Iris pigment epithelial cell (primary cell): ENCODE measurements around the gene C11orf24.
"Not testable (repeated sequence)": the region's sequence is repeated elsewhere in the genome, so short reads cannot be mapped to it uniquely, and the experiment has no call there.

ENCODE experiments used
- DNase-seq: peaks from one replicate; pipeline ENCODE4 v3.0.0-alpha.2; 2011; ENCODE audit warnings: low read depth

Gene C11orf24

DNA sequence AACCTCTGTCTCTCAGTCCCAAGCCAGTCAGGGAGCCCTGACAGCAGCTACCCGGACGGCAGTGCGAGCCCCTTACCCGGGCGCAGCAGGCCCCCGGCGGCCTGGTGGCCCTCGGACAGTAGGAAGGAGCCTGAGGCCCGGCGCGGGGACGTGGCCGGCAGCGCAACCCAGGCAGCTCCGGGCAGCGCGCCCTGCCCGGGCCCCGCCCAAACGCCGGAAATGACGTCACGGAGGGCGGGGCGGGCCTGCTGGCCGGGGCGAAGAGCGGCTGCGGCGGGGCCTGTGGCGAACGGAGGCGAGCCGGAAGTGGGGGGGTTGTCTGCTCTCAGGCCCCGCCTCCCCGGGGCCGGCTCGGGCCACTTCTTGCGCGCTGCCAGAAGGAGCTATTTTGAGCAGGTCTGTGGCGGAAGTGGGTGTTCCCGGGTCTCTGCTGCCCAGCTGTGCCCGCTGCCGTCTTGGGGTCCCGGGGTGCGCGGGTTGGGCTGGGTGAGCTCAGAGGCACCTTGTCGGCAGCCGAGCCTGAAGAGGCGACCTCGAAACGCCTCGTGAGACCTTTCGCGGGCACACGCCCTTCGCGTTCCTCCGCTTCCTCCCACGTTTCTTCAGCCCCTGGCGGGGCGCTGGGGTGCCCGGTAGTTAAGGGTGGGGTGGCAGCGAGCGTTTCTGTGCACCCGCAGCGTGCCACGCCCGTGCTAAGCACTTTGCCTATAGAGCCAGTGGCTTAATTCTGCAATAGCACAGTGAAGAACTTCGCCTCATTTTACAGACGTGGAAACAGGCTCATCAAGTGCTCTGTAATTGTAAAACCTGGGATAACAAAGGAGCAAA lies at the start of gene C11orf24:
C11orf24 (minus strand) TSS at position 193 of the 828 bp plus-strand sequence. CDS start 8,206 bp downstream, outside the sequence.
- DNase-seq: peak; percentile 93

DNA sequence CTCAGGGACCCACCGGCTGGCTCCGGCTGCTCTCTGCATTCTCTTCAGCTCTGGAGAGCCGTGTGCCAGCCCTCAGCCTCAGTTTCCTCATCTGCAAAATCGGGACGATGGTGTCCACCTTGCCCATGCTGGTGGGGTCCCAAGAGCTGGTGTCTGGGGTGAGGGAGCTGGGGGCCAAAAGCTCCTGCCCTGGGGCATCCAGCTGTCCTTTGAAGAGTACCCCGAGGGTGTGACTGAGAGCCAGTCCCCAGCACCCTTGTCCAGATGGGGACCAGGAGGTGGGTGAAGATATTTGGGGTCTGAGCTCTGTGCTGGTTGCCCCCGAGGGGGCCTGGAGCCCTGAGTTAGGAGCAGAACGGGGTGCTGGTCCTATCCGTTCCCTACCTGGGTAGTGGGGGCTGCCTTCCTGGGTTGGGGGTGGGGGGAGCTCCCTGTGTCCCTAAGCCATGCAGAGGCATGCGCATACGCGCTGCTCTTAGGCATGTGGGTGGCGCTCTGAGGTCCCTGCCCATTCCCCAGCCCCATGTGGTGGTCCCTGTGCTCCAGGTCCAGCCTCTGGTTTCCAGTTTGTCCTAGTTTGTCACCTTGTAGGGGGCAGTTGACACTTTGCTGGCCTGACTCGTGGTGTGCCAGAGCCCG lies 45.5 kb upstream of the C11orf24 start:
- no peak for DNase-seq

DNA sequence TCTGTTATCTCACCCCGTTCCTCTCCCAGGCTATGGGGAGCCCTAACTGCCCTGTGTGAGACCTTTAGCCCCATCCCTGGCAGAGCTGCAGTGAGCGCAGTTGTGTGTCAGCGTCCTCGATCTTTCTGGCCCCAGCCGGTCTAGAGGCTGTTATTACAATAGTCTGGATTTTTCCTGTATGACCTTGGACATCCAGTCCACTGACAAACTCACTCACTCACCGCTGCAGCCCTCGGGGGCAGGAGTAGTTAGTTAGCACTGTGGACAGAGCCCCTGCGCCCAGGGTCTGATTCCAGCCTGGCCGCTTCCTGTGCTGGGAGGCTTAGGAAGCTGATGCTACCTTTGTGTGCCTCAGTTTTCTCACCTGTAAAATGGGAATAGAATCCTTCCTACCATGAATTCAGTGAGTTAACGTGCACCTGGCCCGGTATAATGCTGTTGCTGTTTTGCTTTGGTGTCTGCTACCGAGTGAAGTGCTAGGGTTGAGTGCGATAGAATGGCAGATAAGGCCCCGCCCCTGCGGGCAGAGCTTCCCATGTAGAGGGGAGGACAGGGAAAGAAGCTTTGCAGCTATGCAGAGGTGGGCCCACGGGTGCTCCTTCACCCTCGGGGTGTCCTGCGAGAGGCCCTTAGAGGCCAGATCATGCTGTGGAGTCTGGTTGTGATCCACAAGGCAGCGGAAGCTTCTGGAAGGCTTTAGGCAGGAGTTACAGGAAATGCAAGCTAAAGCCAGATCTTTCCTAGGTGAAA lies 43.6 kb upstream of the C11orf24 start:
- peak; percentile 59 for DNase-seq

DNA sequence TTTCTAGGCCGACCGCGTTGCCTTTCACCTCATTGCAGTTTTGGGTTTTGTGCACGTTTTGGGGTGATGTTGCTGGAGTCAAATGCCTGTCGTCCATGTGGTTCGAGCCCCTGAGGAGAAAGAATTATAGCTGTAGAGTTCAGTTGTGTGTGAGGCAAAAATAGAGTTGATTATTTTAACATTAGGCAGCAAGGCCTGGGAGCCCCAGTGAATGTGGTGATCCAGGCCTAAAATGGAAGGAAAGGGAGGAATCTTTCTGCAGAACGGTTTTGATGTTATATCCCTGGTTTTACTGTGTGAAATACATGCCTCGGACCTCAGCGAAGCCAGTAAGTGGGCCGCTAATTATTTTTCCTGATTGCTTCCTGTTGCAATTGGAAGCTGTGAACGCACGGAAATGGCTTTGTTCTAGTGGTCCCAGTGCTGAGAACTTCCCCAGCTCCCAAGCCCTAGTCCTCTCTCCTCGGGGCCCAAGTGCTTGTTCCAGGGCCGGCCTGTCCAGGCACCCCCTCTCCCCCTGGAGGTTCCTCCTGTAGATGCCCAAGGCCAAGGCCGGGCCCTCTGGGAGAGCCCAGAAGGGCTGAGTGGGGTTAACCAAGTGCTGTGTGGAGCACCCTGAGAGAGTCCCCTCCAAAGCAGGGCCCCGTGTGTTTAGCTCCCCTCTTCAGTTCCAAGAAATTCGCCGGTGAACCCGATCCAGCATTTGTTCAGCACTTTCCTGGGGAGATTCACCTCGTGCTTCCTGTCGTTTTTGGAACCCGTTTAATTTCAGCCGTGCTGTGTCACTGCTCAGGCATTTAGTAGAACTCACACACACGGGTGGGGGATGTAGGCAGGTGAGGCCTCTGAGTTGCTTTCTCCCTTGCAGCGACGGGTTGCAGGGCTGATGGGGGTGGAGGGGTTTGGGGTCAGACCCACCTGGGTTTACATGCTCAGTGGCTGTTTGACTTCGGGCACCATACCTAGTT lies 42.7 kb upstream of the C11orf24 start:
- peak; percentile 47 for DNase-seq

DNA sequence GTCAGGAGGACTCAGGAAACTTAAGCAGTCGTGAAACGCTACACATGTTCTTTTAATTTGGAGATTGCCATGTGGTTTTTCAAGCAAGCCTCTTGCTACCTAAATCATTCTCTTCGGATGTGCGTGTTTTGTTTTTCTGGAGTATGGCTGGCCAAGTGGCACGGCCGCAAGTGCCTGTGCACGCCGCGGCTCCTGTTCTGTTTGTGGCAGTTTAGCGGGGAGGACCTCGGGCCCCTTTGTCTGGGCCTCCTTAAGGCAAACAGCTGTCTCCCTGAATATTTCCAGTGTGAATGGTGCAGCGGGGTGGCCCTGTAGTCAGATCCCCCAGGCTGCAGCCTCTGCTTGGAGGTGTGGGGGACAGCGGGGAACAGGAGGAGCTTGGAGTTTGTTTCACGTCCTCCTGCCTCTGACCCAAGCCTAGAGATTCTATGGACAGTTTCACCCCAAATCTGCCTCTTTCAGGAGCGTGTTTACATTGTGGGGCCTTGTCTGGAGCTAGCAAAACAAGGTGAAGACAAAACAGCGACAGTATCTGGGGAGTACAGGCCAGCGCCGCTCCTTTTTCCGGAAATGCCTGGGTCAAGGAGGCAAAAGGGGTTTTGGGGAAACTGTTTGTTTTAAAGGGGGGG lies 41.9 kb upstream of the C11orf24 start:
- DNase-seq: peak; percentile 42

DNA sequence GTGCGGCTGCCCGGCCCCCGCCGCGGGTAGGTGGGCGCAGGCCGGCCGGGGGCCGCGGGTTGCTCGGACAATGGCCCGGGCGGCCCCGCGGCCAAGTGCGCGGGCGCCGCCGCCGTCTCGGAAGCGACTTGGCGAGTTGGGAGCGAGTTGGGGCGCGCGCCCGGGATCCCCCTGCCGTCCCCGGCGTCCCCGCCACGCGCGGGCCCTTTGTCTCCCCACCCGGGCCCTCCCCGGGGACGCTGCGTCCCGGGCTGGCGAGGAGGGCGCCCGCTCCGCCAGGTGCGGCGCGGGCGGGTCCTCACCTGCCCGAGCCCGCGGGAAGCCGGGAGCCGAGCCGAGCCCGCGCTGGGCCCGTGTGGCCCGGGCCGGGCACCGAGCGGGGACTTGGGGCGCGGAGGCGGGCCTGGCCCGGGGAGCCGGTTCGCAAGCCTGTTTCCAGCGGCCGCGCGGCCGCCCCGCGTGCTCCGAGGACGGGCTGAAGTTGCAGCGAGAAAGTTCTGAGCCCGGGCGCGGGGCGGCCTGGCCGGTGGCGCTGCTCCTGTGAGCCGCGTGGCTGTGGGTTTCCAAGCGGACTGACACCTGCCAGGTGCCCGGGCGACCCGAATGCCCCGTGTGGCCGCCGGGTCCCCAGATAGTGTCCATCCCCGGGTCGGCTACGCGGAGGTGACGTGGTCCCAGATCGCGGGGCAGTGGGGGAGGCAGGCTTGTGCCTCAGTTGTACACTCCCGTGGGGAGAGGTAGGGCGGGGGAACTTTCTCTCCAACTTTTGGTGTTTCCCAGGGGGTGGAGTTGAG lies 41.2 kb upstream of the C11orf24 start:
- no peak for DNase-seq

DNA sequence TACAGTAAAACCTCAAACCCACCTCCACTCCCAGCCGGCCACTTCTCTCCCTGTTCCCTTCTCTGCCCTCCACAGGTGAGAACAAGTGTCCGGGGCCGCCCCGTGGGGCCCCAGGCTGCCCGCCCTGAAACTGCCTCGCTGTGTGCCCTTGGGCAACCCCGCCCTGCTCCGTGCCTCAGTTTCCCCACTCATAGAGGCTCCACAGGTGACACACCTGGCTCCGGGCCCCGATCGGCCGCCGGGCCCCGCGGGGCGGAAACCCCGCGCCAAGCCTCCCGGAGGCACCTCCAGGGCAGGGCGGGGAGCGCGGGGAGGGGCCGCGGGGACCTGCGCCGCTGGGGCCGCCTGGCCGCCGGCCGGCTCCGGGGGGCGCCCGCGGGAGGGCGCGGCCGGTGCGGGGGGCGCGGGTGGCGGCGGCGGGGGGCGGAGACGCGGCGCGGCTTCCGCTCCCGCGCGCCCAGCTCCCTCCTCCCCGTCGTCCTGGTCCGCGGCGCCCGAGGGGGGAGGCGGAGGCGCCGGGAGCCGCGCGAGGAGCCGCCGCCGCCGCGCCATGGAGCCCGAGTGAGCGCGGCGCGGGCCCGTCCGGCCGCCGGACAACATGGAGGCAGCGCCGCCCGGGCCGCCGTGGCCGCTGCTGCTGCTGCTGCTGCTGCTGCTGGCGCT lies 40.5 kb upstream of the C11orf24 start, which contains the start of gene LRP5:
LRP5 (plus strand) TSS at position 475 of the 663 bp plus-strand sequence; CDS start at position 599, 124 bp downstream.
- DNase-seq: no peak

DNA sequence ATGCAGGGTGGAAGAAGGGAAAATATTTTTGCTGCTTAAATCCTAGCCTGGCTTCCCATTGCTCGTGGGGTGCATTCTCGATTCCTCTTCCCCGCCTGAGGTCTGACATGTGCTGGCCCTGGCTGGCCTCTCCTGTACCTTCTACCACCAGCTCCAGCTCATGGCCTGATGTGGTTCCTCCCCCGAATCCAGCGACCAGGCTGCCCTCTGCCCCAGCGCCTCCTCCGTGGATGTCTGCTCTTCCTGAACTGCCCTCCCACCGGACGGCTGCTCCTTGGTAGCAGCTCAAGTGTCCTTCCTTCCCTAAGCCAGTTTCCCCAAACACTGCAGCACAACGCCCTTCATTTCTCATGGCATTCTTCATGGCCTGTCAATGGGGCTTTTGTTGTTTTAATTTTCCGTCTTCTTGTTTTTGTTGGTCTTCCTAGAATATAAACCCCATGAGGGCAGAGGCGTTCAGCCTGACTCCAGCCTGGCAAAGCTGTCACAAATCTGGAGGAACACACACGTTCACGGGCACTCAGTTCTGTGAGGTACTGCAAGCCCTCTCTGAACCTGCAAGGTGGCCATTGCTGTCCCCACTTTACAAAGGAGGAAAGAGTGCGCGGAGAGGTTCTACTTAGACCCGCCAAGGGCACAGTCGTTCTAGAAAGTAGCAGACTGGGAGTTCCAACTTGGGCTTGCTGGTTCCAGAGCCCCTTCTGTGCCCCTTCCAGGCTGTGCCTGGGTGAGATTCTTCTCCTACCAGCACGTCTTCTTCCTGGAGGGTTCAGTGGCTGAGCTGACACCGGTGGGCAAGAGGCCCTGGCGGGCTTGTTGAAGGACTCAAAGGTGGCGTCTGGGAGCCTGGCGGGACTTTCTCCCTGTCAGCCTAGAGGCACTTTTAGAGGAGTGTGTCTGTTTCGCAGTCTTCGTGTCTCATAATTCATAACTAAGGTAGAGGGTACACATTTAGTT lies 39.7 kb upstream of the C11orf24 start:
- no peak for DNase-seq

DNA sequence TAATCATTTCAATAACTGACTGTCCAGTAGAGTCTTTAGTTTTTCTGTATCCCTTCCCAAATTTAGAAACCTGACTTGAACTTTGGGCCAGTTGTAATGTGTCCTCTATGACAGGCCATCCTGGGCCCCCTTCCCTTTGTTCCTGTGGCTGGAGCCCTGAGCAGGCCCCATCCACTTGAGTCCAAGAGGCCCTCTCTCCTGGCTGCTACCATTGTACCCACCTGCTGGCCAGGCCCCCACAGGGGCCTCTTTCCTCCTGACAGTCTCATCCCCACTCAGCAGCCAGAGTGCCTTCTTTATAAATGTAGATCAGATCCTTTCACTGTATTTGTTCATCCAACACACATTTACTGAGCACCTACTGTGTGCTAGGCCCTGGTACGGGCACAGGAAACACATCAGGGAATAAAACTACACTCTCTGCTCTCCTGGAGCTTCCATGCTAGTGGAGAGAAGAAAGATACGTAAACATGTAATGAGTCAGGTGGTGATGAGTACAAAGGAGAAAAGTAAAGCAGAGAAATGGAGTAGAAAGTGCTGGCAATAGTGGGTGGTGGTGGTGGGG lies 37.9 kb upstream of the C11orf24 start:
- DNase-seq: no peak

DNA sequence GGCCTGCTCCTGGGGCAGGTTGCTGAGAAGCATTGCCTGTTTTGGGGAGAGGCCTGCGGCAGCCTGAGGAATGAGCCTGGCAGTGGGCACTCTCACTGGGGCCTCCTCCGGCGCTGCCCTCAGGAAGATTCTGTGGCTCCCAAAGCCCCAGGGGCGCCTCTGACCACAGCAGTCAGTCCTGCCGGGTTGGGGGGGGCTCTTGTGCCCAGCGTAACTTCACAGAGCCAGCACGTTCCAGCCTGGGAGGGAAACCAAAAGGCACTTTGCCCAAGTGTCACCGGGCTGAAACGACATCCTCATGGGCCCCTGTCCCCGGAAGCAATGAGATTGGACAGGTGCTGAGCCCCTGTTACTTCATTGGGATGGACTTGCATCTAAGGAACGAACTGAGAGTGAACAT lies 36.3 kb upstream of the C11orf24 start:
- DNase-seq: no peak

DNA sequence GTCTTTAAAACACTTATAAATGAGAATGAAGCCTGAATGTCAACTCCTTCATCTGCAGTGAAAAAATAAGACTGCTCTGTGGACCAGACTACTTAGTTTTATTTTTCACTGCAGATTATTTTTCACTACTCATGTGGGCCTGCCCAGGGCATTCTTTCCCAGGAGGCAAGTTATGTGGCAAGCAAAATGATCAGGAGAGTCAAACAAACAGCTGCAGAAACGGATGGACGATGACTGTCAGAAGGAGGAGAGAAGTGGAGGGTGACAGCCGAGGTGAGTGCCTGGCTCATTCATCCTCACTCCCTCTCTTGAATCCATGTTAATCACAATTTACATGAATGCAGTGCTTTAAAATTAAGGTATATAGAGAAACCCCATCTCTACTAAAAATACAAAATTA lies 34.9 kb upstream of the C11orf24 start:
- DNase-seq: no peak

DNA sequence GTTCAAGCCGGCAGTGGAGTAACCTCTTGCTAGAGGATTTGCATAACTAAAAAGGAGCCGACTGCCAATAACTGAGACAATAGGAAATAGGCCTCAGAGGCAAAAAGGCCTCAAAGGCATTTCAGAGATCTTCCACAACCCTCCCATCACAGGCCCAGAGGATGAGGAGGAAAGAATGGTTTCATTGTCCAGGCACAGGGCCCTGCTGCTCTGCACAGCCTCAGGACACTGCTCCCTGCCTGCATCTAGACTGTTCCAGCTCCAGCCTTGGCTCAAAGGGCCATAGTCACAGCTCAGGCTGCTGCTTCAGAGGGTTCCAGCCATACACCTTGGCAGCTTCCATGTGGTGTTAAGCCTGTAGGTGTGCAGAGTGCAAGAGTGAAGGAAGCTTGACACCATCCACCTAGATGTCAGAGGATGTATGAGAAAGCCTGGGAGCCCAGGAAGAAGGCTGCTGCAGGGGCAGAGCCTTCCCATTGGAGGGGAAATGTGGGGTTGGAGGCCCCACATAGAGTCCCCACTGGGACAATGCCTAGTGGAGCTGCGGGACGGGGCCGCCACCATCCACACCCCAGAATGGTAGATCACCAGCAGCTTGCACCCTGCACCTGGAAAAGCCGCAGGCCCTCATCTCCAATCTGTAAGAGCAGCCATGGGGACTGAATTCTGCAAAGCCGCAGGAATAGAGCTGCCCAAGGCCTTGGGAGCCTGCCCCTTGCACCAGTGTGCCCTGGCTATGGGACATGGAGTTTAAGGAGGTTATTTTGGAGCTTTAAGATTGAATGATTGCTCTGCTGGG lies 32.4 kb upstream of the C11orf24 start:
- no peak for DNase-seq

DNA sequence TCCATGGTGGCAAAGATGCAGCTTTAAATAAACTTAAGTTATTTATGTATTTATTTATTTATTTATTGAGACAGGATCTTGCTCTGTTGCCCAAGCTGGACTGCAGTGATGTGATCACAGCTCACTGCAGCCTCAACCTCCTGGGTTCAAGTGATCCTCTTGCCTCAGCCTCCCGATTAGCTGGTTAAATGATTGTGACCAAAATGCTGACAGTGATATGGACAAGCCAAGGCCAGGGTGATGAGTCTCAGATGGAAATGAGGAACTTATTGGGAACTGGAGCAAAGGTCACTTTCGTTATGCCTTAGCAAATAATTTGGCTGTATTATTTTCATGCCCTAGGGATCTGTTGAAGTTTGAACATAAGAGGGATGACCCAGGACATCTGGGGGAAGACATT lies 31.3 kb upstream of the C11orf24 start:
- no peak for DNase-seq

DNA sequence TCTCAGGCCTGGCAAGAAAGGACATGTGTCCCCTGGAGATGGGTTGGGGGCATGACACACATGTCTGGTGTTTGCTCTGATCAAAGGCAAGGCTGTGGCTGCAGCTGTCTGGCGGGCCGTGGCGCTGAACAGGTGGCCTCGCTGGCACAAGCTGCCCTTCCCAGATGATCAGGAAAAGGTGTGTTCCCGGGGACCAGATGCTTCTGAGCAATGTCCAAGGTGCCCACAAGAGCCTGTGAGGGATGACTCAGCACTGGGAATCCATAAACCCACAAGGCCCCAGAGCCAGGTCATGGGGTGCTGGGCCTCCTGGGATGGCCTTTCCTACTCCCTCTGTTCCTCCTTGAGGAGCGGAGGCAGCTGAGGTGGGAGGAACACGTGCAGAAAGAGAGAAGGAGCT lies 30.9 kb upstream of the C11orf24 start:
- peak; percentile 47 for DNase-seq

DNA sequence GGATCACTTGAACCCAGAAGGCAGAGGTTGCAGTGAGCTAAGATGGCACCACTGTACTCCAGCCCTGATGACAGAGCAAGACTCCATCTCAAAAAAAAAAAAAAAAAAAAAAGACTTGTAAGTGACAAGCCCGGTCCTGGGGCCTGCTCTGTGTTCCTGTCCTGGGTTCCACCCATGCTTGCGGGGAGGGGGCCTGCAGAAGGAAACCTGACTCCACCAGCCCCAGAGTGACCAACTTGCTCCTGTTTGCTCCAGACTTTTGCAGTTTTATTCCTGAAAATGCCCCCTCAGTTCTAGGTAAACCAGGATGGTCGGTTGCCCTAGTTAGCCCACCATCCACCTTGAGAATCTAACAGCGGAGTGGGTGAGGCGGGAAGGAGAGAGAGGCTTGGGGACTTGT lies 30.5 kb upstream of the C11orf24 start:
- DNase-seq: no peak

DNA sequence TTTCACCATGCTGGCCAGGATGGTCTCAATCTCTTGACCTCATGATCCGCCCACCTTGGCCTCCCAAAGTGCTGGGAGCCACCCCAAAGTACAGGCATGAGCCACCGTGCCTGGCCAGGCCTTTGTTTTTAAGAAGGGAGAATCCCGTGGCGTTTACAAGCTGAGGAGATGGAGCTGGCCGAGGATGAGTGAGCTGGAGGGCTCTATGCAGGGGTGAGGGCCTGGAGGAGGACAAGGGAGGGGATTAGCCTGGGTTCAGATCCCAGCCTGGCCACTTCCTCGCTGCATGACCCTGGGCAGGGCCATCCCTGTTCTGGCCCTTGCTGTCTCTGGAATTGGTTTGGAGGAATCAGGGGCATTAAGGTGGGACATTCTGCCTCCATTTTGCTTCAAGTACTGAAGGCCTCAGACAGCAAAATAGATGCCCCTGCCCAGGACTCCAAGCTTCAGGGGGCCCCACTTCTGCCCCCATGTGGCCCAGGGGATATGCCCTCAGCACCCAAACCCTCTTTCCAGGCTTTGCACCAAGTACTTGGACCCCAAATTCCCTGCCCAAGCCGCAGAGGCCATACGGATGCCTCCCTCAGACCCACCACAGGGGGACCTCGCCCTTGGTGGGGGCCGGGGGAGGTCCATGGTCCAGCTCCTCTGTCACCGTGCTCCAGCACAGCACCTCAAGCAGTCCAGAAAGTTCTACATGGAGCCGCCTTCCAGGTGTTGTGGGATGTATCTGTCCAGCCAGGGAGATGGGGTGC lies 28.5 kb upstream of the C11orf24 start:
- DNase-seq: no peak

DNA sequence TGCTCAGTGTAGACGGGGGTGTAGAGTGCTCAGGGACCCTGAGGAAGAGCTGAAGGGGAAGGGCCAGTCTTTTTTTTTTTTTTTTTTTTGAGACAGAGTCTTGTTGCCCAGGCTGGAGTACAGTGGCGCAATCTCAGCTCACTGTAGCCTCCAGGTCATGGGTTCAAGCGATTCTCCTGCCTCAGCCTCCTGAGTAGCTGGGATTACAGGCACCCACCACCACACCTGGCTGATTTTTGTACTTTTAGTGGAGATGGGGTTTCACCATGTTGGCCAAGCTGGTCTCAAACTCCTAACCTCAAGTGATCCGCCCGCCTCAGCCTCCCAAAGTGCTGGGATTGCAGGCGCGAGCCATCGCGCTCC lies 27.7 kb upstream of the C11orf24 start:
- not testable (repeated sequence) for DNase-seq
